Measurements from ENCODE around the gene TUBA1C. TPM values are rescaled to one million over a fixed set of nuclear protein-coding genes. Genes with fewer than 3 reads are reported as not detected.
"Not testable (repeated sequence)": the region's sequence is repeated elsewhere in the genome, so short reads cannot be mapped to it uniquely, and the experiment has no call there.

The TUBA1C gene
- total RNA-seq, 1 donor from 2014 or later, result 64.3 TPM

GRCh38 chr12:49309386-49309785 is 44.5 kb downstream of the TUBA1C start:
- no peak for DNase-seq (ENCODE audit: low spot score)

- not testable (repeated sequence) for DNase-seq (ENCODE audit: low spot score)
These were observed 45.6 kb downstream of the TUBA1C start for GRCh38 chr12:49310451-49311000.

- no peak for DNase-seq (ENCODE audit: low spot score)
These were observed 49.9 kb downstream of the TUBA1C start for GRCh38 chr12:49314811-49315210.

- not testable (repeated sequence) for DNase-seq (ENCODE audit: low spot score)
These were observed 52.2 kb downstream of the TUBA1C start for GRCh38 chr12:49317118-49317517.

GRCh38 chr12:49320411-49321103 is 55.7 kb downstream of the TUBA1C start:
- DNase-seq (ENCODE audit: low spot score), result not testable (repeated sequence)

- no peak for DNase-seq (ENCODE audit: low spot score)
These were observed 57.5 kb downstream of the TUBA1C start for GRCh38 chr12:49322367-49322707.

- peak; percentile 100 for DNase-seq (ENCODE audit: low spot score)
These were observed 58.0 kb downstream of the TUBA1C start, which contains the start of gene TROAP for GRCh38 chr12:49322708-49323523. Gene TROAP (plus strand): TSS chr12:49323255. CDS start chr12:49323609, 354 bp downstream.

GRCh38 chr12:49323524-49324097 is 58.7 kb downstream of the TUBA1C start:
- no peak for DNase-seq (ENCODE audit: low spot score)

Other genes with a start within 250 kb of the TUBA1C start
- gene PRKAG1, start 246.3 kb upstream of the TUBA1C start, total RNA-seq (ENCODE audit: insufficient read depth, low replicate concordance), result 52.7 TPM
- 22.4 TPM for gene KMT2D, start 204.3 kb upstream of the TUBA1C start, total RNA-seq (ENCODE audit: insufficient read depth, low replicate concordance)
- 3.9 TPM for gene RHEBL1, start 195.1 kb upstream of the TUBA1C start, total RNA-seq (ENCODE audit: insufficient read depth, low replicate concordance)
- 2.9 TPM for gene DHH, start 170.3 kb upstream of the TUBA1C start, total RNA-seq (ENCODE audit: insufficient read depth, low replicate concordance)
- gene LMBR1L, start 154.2 kb upstream of the TUBA1C start, total RNA-seq (ENCODE audit: insufficient read depth, low replicate concordance), result 64.8 TPM
- gene TUBA1B, start 133.7 kb upstream of the TUBA1C start, total RNA-seq (ENCODE audit: insufficient read depth, low replicate concordance), result 560 TPM
- 562 TPM for gene TUBA1A, start 76.0 kb upstream of the TUBA1C start, total RNA-seq (ENCODE audit: insufficient read depth, low replicate concordance)
- 0.72 TPM for gene PRPH, start 30.1 kb downstream of the TUBA1C start, total RNA-seq (ENCODE audit: insufficient read depth, low replicate concordance)
- gene TROAP, start 58.2 kb downstream of the TUBA1C start, total RNA-seq (ENCODE audit: insufficient read depth, low replicate concordance), result 6.3 TPM
- gene C1QL4, start 72.1 kb downstream of the TUBA1C start, total RNA-seq (ENCODE audit: insufficient read depth, low replicate concordance), result 1.4 TPM
- gene DNAJC22, start 81.8 kb downstream of the TUBA1C start, total RNA-seq (ENCODE audit: insufficient read depth, low replicate concordance), result 5.1 TPM
- gene SPATS2, start 102.4 kb downstream of the TUBA1C start, total RNA-seq (ENCODE audit: insufficient read depth, low replicate concordance), result 12.3 TPM

Data from umbilical cord (tissue), 2 donors.